H9 (cell line): ENCODE results near the gene FDPS. TPM values are rescaled to one million over a fixed set of nuclear protein-coding genes. Genes with fewer than 3 reads are reported as not detected.

ENCODE experiments used
- DNase-seq: peaks from one replicate; pipeline ENCODE4 v3.0.0-alpha.2; 2017
- H2AFZ ChIP-seq: one replicate; pipeline ENCODE4 v1.6.1; 2013; ENCODE audit warnings: mild to moderate bottlenecking, low read length, control low read depth, moderate library complexity
- H2AK5ac ChIP-seq: 2 replicates; pipeline ENCODE4 v1.6.1; 2013; ENCODE audit warnings: low read length, control low read depth, mixed read lengths; ENCODE audit not compliant: insufficient read length
- H2BK120ac ChIP-seq: one replicate; pipeline ENCODE4 v1.6.1; 2013; ENCODE audit warnings: low read depth, mild to moderate bottlenecking, low read length, control low read depth, inconsistent platforms; ENCODE audit not compliant: poor library complexity, severe bottlenecking
- H2BK12ac ChIP-seq: 2 replicates; pipeline ENCODE4 v1.6.1; 2013; ENCODE audit warnings: low read length, control low read depth, mixed read lengths, low read depth; ENCODE audit not compliant: insufficient read length
- H2BK15ac ChIP-seq: 2 replicates; pipeline ENCODE4 v1.6.1; 2013; ENCODE audit warnings: low read depth, low read length, control low read depth
- H2BK20ac ChIP-seq: one replicate; pipeline ENCODE4 v1.6.1; 2013; ENCODE audit warnings: low read depth, mild to moderate bottlenecking, low read length, control low read depth, inconsistent platforms; ENCODE audit not compliant: poor library complexity, severe bottlenecking
- H2BK5ac ChIP-seq: 2 replicates; pipeline ENCODE4 v1.6.1; 2013; ENCODE audit warnings: low read length, control low read depth, mixed read lengths; ENCODE audit not compliant: insufficient read length
- H3K14ac ChIP-seq: 2 replicates; pipeline ENCODE4 v1.6.1; 2013; ENCODE audit warnings: low read length, control low read depth; ENCODE audit not compliant: insufficient read depth
- H3K18ac ChIP-seq: 2 replicates; pipeline ENCODE4 v1.6.1; 2013; ENCODE audit warnings: low read depth, mild to moderate bottlenecking, mixed read lengths, low read length, control low read depth; ENCODE audit not compliant: insufficient read length
- H3K23ac ChIP-seq: 2 replicates; pipeline ENCODE4 v1.6.1; 2013; ENCODE audit warnings: low read length, control low read depth, mixed read lengths, low read depth; ENCODE audit not compliant: insufficient read length
- H3K23me2 ChIP-seq: 2 replicates; pipeline ENCODE4 v1.6.1; 2013; ENCODE audit warnings: low read depth, mild to moderate bottlenecking, mixed read lengths, low read length, control low read depth; ENCODE audit not compliant: insufficient read length, poor library complexity, severe bottlenecking
- H3K27ac ChIP-seq: 2 replicates; pipeline ENCODE4 v1.5.1; 2013; ENCODE audit warnings: low read length, control low read depth, mixed read lengths, low read depth; ENCODE audit not compliant: insufficient read length
- H3K27me3 ChIP-seq: 2 replicates; pipeline ENCODE4 v1.6.1; 2013; ENCODE audit warnings: low read length, control low read depth, inconsistent platforms; ENCODE audit not compliant: insufficient read depth
- H3K4ac ChIP-seq: 2 replicates; pipeline ENCODE4 v1.6.1; 2013; ENCODE audit warnings: low read depth, mild to moderate bottlenecking, control low read depth, inconsistent platforms, low read length, moderate library complexity
- H3K4me1 ChIP-seq: 2 replicates; pipeline ENCODE4 v1.6.1; 2013; ENCODE audit warnings: low read length, control low read depth, inconsistent platforms; ENCODE audit not compliant: insufficient read depth
- H3K4me2 ChIP-seq: 2 replicates; pipeline ENCODE4 v1.6.1; 2013; ENCODE audit warnings: low read length, control low read depth, mixed read lengths; ENCODE audit not compliant: insufficient read length, insufficient read depth
- H3K56ac ChIP-seq: 2 replicates; pipeline ENCODE4 v1.6.1; 2013; ENCODE audit warnings: low read depth, mild to moderate bottlenecking, mixed read lengths, low read length, control low read depth; ENCODE audit not compliant: insufficient read length
- H3K79me1 ChIP-seq: 2 replicates; pipeline ENCODE4 v1.6.1; 2013; ENCODE audit warnings: low read depth, mild to moderate bottlenecking, moderate library complexity, low read length, control low read depth, inconsistent platforms; ENCODE audit not compliant: insufficient read depth, poor library complexity, severe bottlenecking
- H3K79me2 ChIP-seq: 2 replicates; pipeline ENCODE4 v1.6.1; 2013; ENCODE audit warnings: low read length, control low read depth, inconsistent platforms; ENCODE audit not compliant: insufficient read depth
- H3K9ac ChIP-seq: 2 replicates; pipeline ENCODE4 v1.6.1; 2013; ENCODE audit warnings: low read length, control low read depth, mixed read lengths; ENCODE audit not compliant: insufficient read length; ENCODE audit errors: extremely low read depth
- H3K9me3 ChIP-seq: one replicate; pipeline ENCODE4 v1.6.1; 2013; ENCODE audit warnings: low read depth, low read length, inconsistent platforms; ENCODE audit not compliant: control insufficient read depth
- H3T11ph ChIP-seq: one replicate; pipeline ENCODE4 v1.6.1; 2013; ENCODE audit warnings: mild to moderate bottlenecking, low read length, control low read depth, inconsistent platforms
- H4K20me1 ChIP-seq: one replicate; pipeline ENCODE4 v1.6.1; 2013; ENCODE audit not compliant: control insufficient read depth, insufficient read length, insufficient read depth
- H4K5ac ChIP-seq: 2 replicates; pipeline ENCODE4 v1.6.1; 2013; ENCODE audit warnings: low read depth, mild to moderate bottlenecking, mixed read lengths, low read length, control low read depth; ENCODE audit not compliant: insufficient read length
- H4K8ac ChIP-seq: replicated peaks from 2 replicates; pipeline ENCODE4 v1.6.1; 2013; ENCODE audit warnings: low read length, control low read depth, mixed read lengths, low read depth; ENCODE audit not compliant: insufficient read length
- H4K91ac ChIP-seq: 2 replicates; pipeline ENCODE4 v1.6.1; 2013; ENCODE audit warnings: low read depth, mild to moderate bottlenecking, moderate library complexity, mixed read lengths, low read length, control low read depth; ENCODE audit not compliant: insufficient read length
- H3K27ac Mint-ChIP-seq, 3 experiments: 2 replicates in 2 of 3; 3 replicates in 1 of 3; pipeline ENCODE4 v1.8.0; 2020 to 2021; ENCODE audit warnings: mixed read lengths in 3 of 3, mild to moderate bottlenecking in 1 of 3, moderate library complexity in 1 of 3
- H3K27me3 Mint-ChIP-seq: 2 replicates; pipeline ENCODE4 v1.8.0; 2021; ENCODE audit warnings: low read depth, mild to moderate bottlenecking, moderate library complexity, mixed read lengths
- H3K36me3 Mint-ChIP-seq, 3 experiments: 2 replicates in 2 of 3; 3 replicates in 1 of 3; pipeline ENCODE4 v1.8.0; 2020 to 2021; ENCODE audit warnings: low read depth in 3 of 3, mixed read lengths in 3 of 3; ENCODE audit not compliant: insufficient read depth in 1 of 3
- H3K4me1 Mint-ChIP-seq, 2 experiments: 2 replicates each; pipeline ENCODE4 v1.8.0; 2020; ENCODE audit warnings: mixed read lengths in 2 of 2
- H3K4me3 Mint-ChIP-seq, 2 experiments: 2 replicates in 1 of 2; 3 replicates in 1 of 2; pipeline ENCODE4 v1.8.0; 2020 to 2021; ENCODE audit warnings: mild to moderate bottlenecking in 2 of 2, mixed read lengths in 2 of 2, moderate library complexity in 1 of 2
- H3K9me3 Mint-ChIP-seq, 2 experiments: 2 replicates in 1 of 2; 3 replicates in 1 of 2; pipeline ENCODE4 v1.8.0; 2020; ENCODE audit warnings: mild to moderate bottlenecking in 2 of 2, mixed read lengths in 2 of 2, moderate library complexity in 1 of 2
- CTCF ChIP-seq: fragments of 200-600 bp; sonication (generic); conservative IDR thresholded peaks from 3 replicates; pipeline ENCODE4 v1.8.0; 2021; ENCODE audit warnings: antibody characterized with exemption, mild to moderate bottlenecking
- WGBS: extraction: QIAGEN DNeasy Blood & Tissue Kit; methylation state at CpG from one replicate; pipeline ENCODE4 v1.1.7; 2013; ENCODE audit warnings: missing lambda C conversion rate, low lambda C conversion rate, mixed read lengths; ENCODE audit not compliant: insufficient read length; ENCODE audit errors: extremely low coverage; 5-methylcytosine and 5-hydroxymethylcytosine counted together
- total RNA-seq: library from RNA; stranded (reverse); gene quantifications from 2 replicates; pipeline ENCODE4 v1.2.1, GENCODE V29; 2021

Gene FDPS
- total RNA-seq, 1 experiment from 2014 or later: 273 TPM

- peaks cover 10 to 12% (median 11%) of the 10 kb centered on the region in 3 experiments; a peak in 6 of 7 replicates for H3K36me3 Mint-ChIP-seq
- H3K4me2 ChIP-seq: no peak overlapping the region
Measured at GRCh38 chr1:155305881-155306391, 2.7 kb upstream of the FDPS start.

More at GRCh38 chr1:155305881-155306391, 2.7 kb upstream of the FDPS start:
- no peak overlapping the region; a peak in 1 of 7 replicates for H3K27ac Mint-ChIP-seq
- WGBS: no CpG with 5 or more reads among the region's 7 CpGs
- H3K9me3 Mint-ChIP-seq: no peaks in the 10 kb centered on the region
- peaks cover 13 to 24% of the 10 kb centered on the region in 2 experiments for H3K4me1 Mint-ChIP-seq
- no peak overlapping the region for H3T11ph ChIP-seq
- no peaks in the 10 kb centered on the region for H3K9me3 ChIP-seq
- no peak for TF ChIP-seq CTCF
- peaks cover 3% of the 10 kb centered on the region; the same call in 1 of the 2 replicates for H3K4me1 ChIP-seq
- H3K9ac ChIP-seq: no peak overlapping the region
- no peaks in the 10 kb centered on the region; the same call in 1 of the 2 replicates for H3K27me3 Mint-ChIP-seq
- no peak overlapping the region for H2BK5ac ChIP-seq
- no peak overlapping the region for H3K23ac ChIP-seq
- H2BK120ac ChIP-seq: no peak overlapping the region
- no peak overlapping the region for H3K56ac ChIP-seq
- no peaks in the 10 kb centered on the region for H4K20me1 ChIP-seq
- H4K91ac ChIP-seq: no peak overlapping the region
- no peak overlapping the region for H3K27ac ChIP-seq
- no peak for DNase-seq
- H3K23me2 ChIP-seq: peaks cover 10% of the 10 kb centered on the region
- H3K27me3 ChIP-seq: no peaks in the 10 kb centered on the region
- H3K18ac ChIP-seq: no peak overlapping the region
- H2BK12ac ChIP-seq: no peak overlapping the region
- H3K4me3 Mint-ChIP-seq: no peak overlapping the region
- H3K79me1 ChIP-seq: peaks cover 5% of the 10 kb centered on the region
- peaks cover 9% of the 10 kb centered on the region; the same call in 1 of the 2 replicates for H3K79me2 ChIP-seq
- H2BK20ac ChIP-seq: no peak overlapping the region
- no peak overlapping the region for H2AFZ ChIP-seq
- no peak overlapping the region for H4K5ac ChIP-seq
- H2AK5ac ChIP-seq: no peak overlapping the region
- no peak overlapping the region for H3K14ac ChIP-seq
- no peak overlapping the region for H2BK15ac ChIP-seq
- no peak overlapping the region for H3K4ac ChIP-seq
- H4K8ac ChIP-seq: no peak overlapping the region
